GM12892 (cell line): ENCODE results near the gene IRX4. TPM values are rescaled to one million over a fixed set of nuclear protein-coding genes. Genes with fewer than 3 reads are reported as not detected.

Experiments used
- DNase-seq: peaks from one replicate; pipeline ENCODE4 v3.0.0; 2011; ENCODE audit not compliant: insufficient read length
- FAIRE-seq: peaks from 2 replicates; lab custom pipeline; 2011; peaks lifted over from hg19 to GRCh38; lab: Jason Lieb, UNC
- POLR2A ChIP-seq: IDR thresholded peaks from 2 replicates; pipeline ENCODE4 v1.6.1; 2011; ENCODE audit warnings: low read depth, low read length, control low read depth
- POLR2AphosphoS5 ChIP-seq: IDR thresholded peaks from 2 replicates; pipeline ENCODE4 v1.6.1; 2011; ENCODE audit warnings: low read depth, low read length, control low read depth
- TAF1 ChIP-seq: IDR thresholded peaks from 2 replicates; pipeline ENCODE4 v1.6.1; 2011; ENCODE audit warnings: low read depth, mild to moderate bottlenecking, control low read depth, low read length, borderline replicate concordance
- polyA plus RNA-seq: library from polyadenylated mRNA; unstranded; fragments of >200 nt; gene quantifications from one replicate; pipeline ENCODE4 v1.2.1, GENCODE V29; 2012; ENCODE audit warnings: missing spikeins, inconsistent platforms; ENCODE audit not compliant: missing spikeins

IRX4 gene
- polyA plus RNA-seq, result not detected

DNA sequence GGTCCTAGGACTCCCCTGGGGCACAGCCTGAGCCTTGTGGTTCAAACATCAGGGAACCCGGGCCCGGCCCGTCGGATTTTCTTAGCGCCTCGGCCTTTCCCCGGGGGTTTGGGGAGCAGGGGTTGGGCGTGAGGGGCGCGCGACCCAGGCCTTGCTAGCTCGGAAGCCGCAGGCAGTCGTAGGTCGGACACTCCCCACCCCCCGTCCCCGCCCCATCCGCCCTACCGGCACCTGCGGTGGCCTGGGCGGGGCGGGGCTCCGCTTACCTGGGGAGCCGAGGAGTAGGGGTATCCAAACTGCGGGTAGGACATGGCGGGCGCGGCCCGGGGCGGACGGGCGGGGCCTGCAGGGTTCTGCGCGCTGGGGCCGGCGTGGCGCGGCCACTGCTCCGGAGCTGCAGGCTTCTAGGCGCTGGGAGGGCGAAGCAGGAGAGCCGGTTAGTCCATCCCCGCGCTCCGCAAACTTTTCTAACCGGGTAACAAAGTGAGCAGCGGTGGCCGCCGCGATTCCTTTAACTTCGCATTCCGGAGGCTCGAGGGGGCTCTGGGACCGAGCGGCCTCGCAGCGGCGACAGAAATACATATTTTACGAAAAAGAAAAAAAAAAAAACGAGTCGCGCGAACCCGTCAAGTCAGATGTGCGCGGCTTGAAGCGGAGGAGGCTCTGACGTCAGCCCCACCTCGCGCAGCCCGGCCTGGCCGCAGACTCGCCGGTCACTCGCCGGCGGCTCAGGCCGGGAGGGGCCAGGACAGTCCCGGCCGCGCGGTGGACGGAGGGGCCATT, at the start of gene IRX4:
IRX4 (minus strand) TSS at position 589 of the 783 bp plus-strand sequence; CDS start at position 311, 278 bp downstream.
- no peak for DNase-seq
- TF ChIP-seq POLR2A (no peak), TAF1 (no peak), POLR2AphosphoS5 (no peak)
- no peak for FAIRE-seq

DNA sequence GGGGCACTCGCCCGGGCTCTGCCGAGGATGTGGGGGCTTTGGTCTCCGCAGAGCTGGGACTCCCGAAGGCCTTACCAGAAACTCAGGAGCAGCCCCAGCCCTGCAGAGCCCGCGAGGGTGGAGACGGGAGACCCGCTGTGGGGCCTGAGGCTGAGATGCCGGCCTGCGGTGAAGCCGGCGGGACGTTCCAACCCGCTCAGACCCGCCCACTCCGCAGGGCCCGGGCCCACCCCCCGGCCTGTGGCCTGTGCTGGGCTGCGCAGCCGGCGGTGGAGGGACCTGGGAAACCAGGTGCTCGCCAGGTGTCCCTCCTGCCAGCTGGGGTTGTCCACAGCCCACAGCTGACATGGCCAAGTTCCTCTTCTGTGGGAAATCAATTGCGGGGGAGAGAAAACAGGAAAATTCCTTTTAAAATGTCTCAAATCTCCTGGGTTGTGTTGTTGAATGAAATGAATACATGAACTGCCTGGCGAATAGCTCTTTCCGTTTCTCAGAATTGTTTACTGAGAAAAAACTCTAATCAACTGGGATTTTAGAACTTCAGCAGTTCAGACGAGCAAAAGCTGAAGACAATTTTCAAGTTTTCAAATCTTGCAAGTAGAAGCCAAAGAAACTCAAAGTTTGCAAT, 49.0 kb upstream of the IRX4 start:
- FAIRE-seq, result no peak

GRCh38 chr5:1930880-1931603, 48.3 kb upstream of the IRX4 start:
- TF ChIP-seq POLR2AphosphoS5 (no peak), POLR2A (no peak), TAF1 (no peak)
- FAIRE-seq (no peak), DNase-seq (no peak)

More for the DNA sequence above, 49.0 kb upstream of the IRX4 start:
- DNase-seq, result no peak
- no peak for TF ChIP-seq POLR2A
- TF ChIP-seq TAF1, result no peak
- TF ChIP-seq POLR2AphosphoS5, result no peak

DNA sequence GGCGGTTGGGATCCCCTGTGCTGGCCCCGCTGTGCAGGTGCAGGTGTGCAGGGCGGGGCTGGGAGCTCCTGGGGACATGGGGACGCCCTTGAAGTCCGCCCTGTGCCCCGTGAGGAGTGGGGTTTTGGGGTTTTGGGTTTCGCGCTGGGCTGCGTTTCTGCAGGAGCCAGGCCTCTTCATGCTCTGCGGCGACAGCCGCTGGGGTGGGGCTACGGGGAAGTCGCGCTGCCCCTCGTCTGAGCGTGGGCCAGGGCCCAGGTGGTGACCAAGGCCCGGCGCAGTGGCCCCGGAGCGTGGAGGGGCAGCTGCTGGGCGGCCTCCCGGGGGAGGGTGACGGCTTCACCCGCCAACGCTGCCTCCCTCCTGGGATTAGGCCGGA, 47.8 kb upstream of the IRX4 start:
- FAIRE-seq, result no peak
- no peak for DNase-seq
- TF ChIP-seq POLR2AphosphoS5 (no peak), TAF1 (no peak), POLR2A (no peak)

DNA sequence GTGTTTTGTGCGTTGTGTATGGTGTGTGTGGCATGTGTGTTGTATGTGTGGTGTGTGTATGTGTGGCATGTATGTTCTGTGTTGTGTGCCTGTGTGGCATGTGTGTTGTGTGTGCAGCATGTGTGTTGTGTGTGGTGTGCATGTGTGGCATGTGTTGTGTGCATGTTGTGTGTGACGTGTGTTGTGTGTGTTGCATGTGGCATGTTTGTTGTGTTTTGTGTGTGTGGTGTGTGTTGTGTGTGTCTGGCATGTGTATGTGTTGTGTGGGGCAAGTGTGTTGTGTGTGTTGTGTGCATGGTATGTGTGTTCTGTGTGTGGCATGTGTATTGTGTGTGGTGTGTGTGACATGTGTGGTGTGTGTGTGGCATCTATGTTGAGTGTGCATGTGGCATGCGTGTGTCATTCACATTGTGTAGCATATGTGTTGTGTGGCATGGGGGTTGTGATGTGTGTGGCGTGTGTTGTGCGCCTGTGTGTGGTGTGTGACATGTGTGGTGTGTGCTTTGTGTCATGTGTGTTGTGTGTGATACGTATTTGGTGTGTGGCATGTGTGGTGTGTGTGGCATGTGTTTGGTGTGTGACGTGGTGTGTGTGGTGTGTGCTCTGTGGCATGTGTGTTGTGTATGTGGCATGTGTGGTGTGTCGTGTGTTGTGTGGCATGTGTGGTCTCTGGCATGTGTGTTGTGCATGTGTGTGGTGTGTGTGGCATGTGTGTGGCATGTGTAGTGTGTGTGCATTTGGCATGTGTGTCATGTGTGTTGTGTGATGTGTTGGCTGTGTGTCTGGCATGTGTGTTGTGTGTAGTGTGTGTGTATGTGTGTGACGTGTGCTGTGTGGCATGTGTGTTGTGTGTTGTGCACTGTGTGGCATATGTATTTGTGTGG, 46.6 kb upstream of the IRX4 start:
- DNase-seq, result no peak
- FAIRE-seq, result peak; percentile 30
- no peak for TF ChIP-seq POLR2A
- no peak for TF ChIP-seq POLR2AphosphoS5
- no peak for TF ChIP-seq TAF1

DNA sequence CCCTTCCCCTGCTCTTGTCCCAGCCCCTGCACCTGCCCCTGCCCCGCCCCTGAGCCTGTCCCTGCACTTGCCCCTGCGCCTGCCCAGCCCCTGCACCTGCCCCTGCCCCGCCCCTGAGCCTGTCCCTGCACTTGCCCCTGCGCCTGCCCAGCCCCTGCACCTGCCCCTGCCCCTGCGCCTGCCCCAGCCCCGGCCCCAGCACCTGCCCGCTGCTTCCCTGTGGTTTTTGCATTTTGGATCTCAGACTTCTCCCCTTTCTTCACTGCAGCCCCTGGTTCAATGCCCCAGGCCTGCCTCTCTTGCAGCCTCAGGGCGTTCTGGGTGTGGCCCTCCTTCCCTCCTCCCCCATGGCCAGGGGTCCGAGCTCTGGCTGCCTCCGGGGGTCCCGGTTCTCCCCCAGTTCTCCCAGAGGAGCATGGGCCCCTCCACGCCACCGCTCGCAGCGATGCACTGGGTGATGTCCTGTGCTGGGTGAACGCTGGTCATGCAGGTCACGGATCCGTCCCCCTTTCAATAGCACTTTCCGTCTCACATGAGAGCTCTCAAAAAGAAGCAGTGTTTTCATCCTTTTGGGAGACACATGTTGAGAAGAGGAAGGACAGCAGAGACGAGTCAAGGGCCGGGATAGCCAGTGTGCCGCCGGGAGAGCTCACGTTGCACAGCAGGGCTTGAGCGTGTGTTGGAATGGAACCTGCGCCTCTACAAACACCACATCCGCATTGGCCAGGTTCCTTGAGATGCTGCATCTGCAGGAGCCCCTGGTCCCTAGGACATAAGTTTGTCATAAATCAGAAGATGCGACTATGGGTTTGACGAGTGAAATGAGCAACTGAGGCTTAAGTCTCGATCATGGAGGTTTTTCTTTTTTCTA, 44.0 kb upstream of the IRX4 start:
- TF ChIP-seq POLR2A, result no peak
- TF ChIP-seq TAF1, result no peak
- TF ChIP-seq POLR2AphosphoS5, result no peak
- DNase-seq, result no peak
- no peak for FAIRE-seq

GRCh38 chr5:1926071-1926440, 43.3 kb upstream of the IRX4 start:
- no peak for TF ChIP-seq POLR2A
- TF ChIP-seq TAF1, result no peak
- no peak for TF ChIP-seq POLR2AphosphoS5
- FAIRE-seq, result no peak
- DNase-seq, result no peak

DNA sequence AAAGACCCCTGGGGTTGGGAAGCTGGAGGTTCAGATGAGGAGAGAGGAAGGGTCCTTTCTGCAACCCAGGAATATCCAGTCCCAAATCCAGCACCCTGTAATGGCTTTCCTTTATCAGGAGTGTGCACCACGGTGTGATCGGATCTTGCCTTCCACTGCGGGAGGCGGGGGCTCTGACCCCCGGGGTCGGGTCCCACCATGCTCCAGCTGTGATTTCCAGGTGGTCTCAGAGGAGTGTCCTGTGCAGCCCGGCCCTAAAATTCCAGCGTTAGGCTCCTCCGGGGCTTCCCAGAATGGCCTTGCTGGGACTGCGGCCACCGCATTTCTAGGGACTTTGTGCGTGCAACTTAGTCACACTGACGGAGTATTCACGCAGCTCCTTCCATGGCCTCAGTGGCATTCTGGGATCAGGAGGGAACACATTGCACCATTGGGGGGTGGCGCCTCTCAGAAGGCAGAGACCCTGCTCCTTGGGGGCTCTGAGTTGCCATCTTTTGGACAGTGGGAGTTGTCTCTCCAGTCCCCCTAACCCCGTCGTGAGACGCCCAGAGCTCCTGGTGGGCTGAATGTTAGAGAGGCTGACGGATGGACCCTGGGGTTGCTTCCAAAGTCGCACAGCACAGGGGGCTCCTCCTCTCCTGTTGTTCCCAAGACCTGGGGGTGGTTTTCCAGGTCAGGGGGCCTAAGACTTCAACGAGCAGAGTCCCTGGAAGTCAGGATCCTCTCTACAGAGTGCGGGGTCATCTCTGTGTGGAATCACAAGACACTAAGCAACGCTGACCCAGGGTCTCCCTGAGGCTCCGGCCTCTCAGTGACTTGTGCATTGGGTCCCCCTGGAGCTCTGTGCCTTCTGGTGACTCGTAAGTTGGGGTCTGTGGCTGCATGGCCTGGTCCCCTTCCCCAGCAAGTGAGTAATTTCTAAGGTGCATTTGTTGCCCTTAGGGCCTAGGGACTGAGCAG, 42.7 kb upstream of the IRX4 start:
- TF ChIP-seq TAF1 (no peak), POLR2A (no peak), POLR2AphosphoS5 (no peak)
- FAIRE-seq, result no peak

DNA sequence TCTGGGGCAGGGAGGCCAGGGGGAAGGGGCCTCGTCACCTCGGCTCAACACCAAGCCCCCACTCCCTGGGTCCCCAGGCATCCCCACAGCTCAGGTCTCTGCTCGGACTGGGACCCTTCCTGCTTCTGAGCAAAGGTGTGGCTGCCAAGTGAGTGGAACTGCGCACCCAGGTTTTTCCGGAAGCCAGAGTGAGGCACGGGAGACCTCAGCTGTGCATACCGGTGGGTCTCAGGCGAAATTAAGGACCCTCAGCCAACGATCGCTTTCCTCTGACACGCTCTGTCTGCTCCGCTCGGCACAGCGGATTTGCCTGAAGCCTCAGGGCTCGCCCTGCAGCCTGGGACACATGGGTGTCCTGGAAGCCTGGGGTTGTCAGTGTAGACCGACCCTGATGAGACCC, 41.0 kb upstream of the IRX4 start:
- FAIRE-seq, result no peak
- TF ChIP-seq POLR2AphosphoS5, result no peak
- no peak for TF ChIP-seq POLR2A
- TF ChIP-seq TAF1, result no peak
- DNase-seq, result no peak

More for the DNA sequence above, 42.7 kb upstream of the IRX4 start:
- DNase-seq, result no peak
